ENCODE data around the gene PRRG2. TPM values are rescaled to one million over a fixed set of nuclear protein-coding genes. Genes with fewer than 3 reads are reported as not detected.

The PRRG2 gene
- total RNA-seq, 1 donor from 2014 or later: 4.5 TPM

DNA sequence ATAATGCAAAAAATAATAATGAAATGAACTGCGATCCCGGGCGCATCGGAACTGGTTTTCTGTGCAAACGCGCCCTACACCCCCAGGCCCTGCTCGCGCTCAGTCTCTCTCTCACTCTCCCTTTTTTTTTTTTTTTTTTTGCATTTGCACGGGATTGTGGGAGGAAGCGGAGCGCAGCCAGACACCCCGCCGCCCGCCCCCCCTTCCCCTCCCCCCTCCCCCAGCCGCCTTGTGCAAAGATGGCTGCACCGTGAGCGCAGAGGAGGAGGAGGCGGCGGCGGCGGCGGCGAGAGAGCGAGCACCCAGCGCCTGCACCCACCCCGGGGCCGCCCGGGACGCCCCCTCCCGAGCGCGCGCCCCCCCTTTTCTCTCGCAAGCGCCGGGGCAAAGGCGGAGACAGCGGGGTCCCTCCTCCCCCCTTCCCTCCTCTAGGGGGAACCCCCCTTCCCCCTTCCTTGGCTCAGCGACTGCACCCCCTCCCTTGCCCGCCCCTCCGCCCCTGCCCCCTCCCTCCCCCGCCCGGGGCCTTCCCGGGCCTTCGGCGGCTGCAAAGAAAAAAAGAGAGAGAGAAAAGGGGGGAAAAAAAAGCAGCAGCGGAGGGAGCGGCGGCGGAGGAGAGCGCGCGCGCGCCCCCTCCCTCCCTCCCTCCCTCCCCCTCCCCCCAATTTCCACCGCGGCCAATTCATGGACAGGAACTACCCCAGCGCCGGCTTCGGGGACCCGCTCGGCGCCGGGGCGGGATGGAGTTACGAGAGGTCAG, 10.0 kb downstream of the PRRG2 start, which contains the start of gene PRR12:
Gene PRR12, plus strand, starts transcription at position 212 of the 760 bp plus-strand sequence. Its CDS starts 473 bp downstream, at position 685.
- H3K36me3 ChIP-seq (ENCODE audit: control insufficient read depth, insufficient read depth, low read length): peaks cover 14% of the 10 kb centered on the region
- DNase-seq (ENCODE audit: low read depth) (peak; percentile 59), FAIRE-seq (no peak)
- TF ChIP-seq CTCF (IDR thresholded peaks at IDR 0.05; ENCODE audit: insufficient read depth, low read length, severe bottlenecking): no peak
- peak within 1 kb of the TSS; percentile 45 for H3K4me3 ChIP-seq (ENCODE audit: low read depth, low read length)
- no peaks in the 10 kb centered on the region for H3K27me3 ChIP-seq (ENCODE audit: control insufficient read depth, insufficient read depth, low read length)

- DNase-seq (ENCODE audit: low read depth): peak; percentile 31
- FAIRE-seq: peak; percentile 28
- TF ChIP-seq CTCF (IDR thresholded peaks at IDR 0.05; ENCODE audit: insufficient read depth, low read length, severe bottlenecking): no peak
- Histone ChIP-seq H3K4me3 (ENCODE audit: low read depth, low read length) (peak overlapping the region; percentile 45), H3K36me3 (ENCODE audit: control insufficient read depth, insufficient read depth, low read length) (peaks cover 14% of the 10 kb centered on the region), H3K27me3 (ENCODE audit: control insufficient read depth, insufficient read depth, low read length) (no peaks in the 10 kb centered on the region)
These were observed 10.8 kb downstream of the PRRG2 start for GRCh38 chr19:49591731-49592485.

DNA sequence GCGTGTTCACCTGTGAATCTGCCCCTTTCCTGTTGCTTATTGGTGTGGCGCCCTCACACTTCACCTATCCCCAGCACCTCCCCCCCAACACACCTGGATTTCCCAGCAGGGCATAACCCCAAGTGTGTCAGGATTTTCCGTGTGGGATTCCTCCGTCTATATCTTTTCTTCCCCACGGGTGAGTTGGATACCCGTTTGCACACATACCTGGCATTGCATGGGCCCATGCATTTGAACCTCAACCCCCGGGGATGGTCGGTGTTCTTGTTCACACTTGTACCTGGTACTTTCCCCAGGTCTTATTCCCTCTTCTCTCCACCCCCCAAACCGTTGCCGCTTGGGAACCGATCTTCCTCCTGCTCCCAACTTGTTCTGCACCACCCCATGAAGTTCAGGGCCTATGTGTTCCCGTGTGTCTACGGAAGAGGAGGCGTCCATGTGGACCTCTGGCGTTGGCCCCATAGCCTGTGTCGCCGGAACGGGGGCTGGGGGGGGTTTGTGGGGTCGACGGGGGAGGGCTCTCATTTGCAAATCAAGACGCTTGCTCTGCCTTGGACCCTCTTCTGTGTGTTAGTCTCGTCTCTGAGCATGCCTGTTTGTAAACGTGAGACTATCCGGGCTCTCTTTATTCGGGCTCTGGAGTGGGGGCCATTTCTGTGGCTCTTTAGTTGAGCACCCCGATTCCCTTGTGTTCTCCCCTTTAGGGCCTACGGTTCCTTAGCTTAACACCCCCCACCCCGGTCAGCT, 11.5 kb downstream of the PRRG2 start:
- DNase-seq (ENCODE audit: low read depth) (peak; percentile 71), FAIRE-seq (no peak)
- H3K27me3 ChIP-seq (ENCODE audit: control insufficient read depth, insufficient read depth, low read length): no peaks in the 10 kb centered on the region
- TF ChIP-seq CTCF (IDR thresholded peaks at IDR 0.05; ENCODE audit: insufficient read depth, low read length, severe bottlenecking): no peak
- peak overlapping the region; percentile 45 for H3K4me3 ChIP-seq (ENCODE audit: low read depth, low read length)
- peaks cover 15% of the 10 kb centered on the region for H3K36me3 ChIP-seq (ENCODE audit: control insufficient read depth, insufficient read depth, low read length)

DNA sequence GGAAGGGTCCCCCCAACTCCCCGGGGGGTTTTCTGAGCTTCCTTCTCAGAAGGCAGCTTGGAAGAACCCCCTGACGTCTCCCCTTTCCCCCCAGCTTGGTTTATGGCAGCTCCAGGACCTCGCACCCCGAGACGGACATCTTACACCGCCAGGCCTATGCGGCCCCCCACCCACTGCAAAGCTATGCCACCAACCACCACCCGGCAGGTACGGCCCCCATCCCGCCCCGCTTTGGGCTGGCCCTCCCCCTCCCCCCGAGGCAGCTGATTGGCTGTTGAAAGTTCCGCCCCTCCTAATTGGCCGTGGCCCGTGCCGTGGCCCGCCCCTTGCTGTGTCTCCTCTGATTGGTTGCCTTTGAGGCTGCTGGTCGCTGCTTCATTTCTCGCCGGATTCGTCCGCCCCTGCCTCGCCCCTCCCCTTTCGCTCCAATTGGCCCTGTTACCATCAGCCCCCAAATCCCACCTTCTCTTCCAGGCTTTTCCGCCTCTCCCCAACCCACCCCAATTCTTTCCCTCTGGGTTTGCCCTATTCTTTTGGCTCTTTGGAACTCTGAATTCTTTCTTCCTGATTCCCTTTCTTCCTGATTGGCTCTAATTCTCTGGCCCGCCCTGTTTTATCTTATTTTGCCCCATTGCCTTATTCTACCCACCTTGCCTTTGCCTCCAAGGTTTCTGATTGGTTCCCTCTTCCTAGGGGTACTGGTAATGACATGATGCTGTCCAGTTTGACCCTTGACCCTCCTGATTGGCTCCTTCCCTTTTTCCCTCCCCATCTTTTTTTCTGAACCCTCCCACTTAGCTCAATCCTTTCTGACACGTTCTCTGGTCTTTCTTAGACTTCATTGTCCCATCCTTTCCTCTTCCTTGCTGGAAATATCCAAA, 12.4 kb downstream of the PRRG2 start:
- H3K27me3 ChIP-seq (ENCODE audit: control insufficient read depth, insufficient read depth, low read length): no peaks in the 10 kb centered on the region
- DNase-seq (ENCODE audit: low read depth) (peak; percentile 81), FAIRE-seq (no peak)
- peak overlapping the region; percentile 45 for H3K4me3 ChIP-seq (ENCODE audit: low read depth, low read length)
- no peak for TF ChIP-seq CTCF (IDR thresholded peaks at IDR 0.05; ENCODE audit: insufficient read depth, low read length, severe bottlenecking)
- H3K36me3 ChIP-seq (ENCODE audit: control insufficient read depth, insufficient read depth, low read length): peaks cover 16% of the 10 kb centered on the region
